Epithelial cell of proximal tubule (primary cell): ENCODE data around the gene SYMPK. TPM values are rescaled to one million over a fixed set of nuclear protein-coding genes. Genes with fewer than 3 reads are reported as not detected.

Source experiments
- DNase-seq: peaks from one replicate; pipeline ENCODE4 v3.0.0-alpha.2; 2011; ENCODE audit warnings: low read depth
- H3K4me3 ChIP-seq: 2 replicates; pipeline ENCODE4 v1.5.1; 2011; ENCODE audit warnings: low read depth, mild to moderate bottlenecking, low read length
- CTCF ChIP-seq: conservative IDR thresholded peaks from 2 replicates; pipeline ENCODE4 v1.5.1; 2012; ENCODE audit warnings: low read depth, mild to moderate bottlenecking, low read length
- total RNA-seq: library from RNA; depleted of rRNA; stranded (reverse); fragments of >200 nt; gene quantifications from 2 replicates; pipeline ENCODE4 v1.2.3, GENCODE V29; 2015

Gene SYMPK
- total RNA-seq, 1 donor from 2014 or later: 22.9 TPM

DNA sequence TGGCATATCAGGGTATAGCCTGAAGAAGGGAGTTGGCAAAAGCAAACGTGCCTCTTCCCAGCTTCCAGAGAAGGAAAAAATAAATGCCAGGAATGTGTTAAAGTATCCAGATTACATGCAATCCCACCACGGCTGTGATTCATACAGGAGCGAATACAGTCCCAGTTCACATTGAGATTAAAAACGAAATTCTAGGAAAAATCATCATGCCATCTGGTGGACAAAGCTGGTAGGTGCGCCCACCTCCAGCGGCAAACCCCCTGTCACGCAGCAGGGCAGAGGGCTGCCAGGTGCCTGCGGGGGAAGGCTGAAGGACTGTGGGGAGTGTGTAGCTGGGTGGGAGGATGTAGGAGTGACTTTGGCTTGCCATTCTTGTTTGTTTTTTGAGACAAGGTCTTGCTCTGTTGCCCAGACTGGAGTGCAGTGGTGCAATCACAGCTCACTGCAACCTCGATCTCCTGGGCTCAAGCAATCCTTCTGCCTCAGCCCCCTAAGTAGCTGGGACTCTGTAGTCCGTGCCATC, 63.9 kb downstream of the SYMPK start:
- no peak for DNase-seq
- H3K4me3 ChIP-seq: no peak overlapping the region
- peak; percentile 74 for TF ChIP-seq CTCF

- no peak for DNase-seq
Measured at GRCh38 chr19:45794627-45795026, 68.3 kb downstream of the SYMPK start.

DNA sequence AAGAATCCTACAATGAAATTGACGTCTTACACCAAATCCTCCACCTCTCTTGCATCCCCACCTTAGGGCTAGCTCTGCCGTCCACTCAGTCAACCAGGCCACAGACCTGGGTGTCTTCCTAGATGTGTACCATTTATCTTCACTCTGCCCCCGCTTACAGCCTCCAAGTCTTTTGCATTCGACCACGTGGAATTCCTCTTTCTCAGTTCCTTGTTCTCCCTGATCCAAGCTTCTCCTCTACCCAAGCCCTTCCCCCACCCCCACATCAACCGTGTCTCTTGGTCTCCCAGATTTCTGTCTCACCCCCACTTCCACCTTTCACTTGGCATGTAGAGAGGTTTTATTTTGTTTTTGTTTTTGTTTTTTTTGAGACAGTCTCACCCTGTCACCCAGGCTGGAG, 69.1 kb downstream of the SYMPK start:
- H3K4me3 ChIP-seq: no peak overlapping the region
- DNase-seq: no peak
- no peak for TF ChIP-seq CTCF

More at GRCh38 chr19:45794627-45795026, 68.3 kb downstream of the SYMPK start:
- TF ChIP-seq CTCF: no peak
- H3K4me3 ChIP-seq: no peak overlapping the region

DNA sequence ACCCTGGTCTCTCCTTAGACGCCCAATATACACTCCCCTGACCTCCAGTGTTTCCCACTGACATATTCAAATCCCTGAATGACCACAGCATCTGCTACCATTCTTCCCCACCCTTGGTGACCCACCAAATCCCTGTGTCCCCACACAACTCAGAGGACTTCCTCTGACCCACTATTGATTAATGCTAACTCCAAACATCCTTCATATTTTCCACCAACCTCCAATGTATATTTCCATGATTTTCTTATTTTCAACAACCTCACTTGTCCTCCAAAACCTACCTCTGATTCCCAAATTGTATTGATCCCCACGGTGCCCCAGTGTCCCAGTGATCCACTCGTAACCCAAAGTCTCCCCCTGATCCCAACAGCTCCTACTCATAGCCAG, 69.8 kb downstream of the SYMPK start:
- no peak overlapping the region for H3K4me3 ChIP-seq
- TF ChIP-seq CTCF: no peak
- DNase-seq: no peak

DNA sequence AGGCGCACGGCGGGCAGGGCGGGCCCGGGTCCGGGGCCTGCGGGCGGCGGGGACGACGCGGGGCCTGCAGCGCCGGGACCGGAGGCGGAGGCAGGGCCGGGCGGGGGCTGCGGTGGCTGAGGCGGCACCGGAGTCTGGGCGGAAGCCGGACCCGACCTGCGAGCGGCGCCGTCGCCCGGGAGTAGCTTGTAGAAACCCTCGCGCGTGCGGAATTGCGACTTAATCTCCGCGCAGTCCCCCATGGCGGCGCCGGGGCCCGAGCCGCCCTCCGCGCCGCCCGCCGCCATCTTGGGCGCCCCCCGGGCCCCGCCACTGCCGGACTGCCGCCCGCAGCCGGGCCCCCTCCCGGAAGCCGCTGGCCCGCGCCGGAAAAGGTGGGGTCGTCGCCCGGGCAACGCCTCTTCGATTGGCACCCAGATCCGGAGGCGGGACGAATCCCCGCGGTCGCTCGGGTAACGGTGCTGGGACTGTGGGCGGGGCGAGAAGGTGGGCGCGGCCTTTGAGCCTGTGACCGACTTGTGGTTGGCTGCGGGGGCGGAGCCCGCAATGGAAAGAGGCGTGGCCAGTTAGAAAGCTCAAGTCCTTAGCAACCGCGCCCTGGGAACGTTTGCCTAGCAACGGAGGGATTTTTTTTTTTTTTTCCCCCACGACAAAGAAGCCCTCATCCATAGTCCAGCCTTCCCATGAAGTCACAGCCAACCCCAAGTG, 70.3 kb downstream of the SYMPK start, which contains the start of gene DMWD:
Gene DMWD, minus strand, starts transcription at position 376 of the 708 bp plus-strand sequence. Its CDS starts 89 bp downstream, at position 287.
- H3K4me3 ChIP-seq: peak within 1 kb of the TSS; percentile 97
- DNase-seq: peak; percentile 78
- no peak for TF ChIP-seq CTCF

- DNase-seq: no peak
- TF ChIP-seq CTCF: no peak
- peak overlapping the region; percentile 97 for H3K4me3 ChIP-seq
Measured at GRCh38 chr19:45791744-45792469, 71.0 kb downstream of the SYMPK start.
